Neural progenitor cell (in vitro differentiated cells): Measurements from ENCODE around the gene GRK6. TPM values are rescaled to one million over a fixed set of nuclear protein-coding genes. Genes with fewer than 3 reads are reported as not detected.

Experiments used
- DNase-seq: peaks from one replicate; pipeline ENCODE4 v3.0.0-alpha.2; 2016; ENCODE audit warnings: low spot score
- H2AFZ ChIP-seq: fragments of 200-600 bp; sonication (generic); replicated peaks from 2 replicates; pipeline ENCODE4 v1.6.1; 2016; ENCODE audit warnings: antibody characterized with exemption
- H3F3A ChIP-seq: fragments of 200-600 bp; sonication (generic); 2 replicates; pipeline ENCODE4 v1.6.1; 2016; ENCODE audit warnings: antibody characterized with exemption, low read depth
- H3K27ac ChIP-seq: fragments of 200-600 bp; sonication (generic); 2 replicates; pipeline ENCODE4 v1.5.1; 2016; ENCODE audit warnings: mild to moderate bottlenecking
- H3K27me3 ChIP-seq: fragments of 200-600 bp; sonication (generic); 2 replicates; pipeline ENCODE4 v1.6.1; 2016; ENCODE audit warnings: mild to moderate bottlenecking, moderate library complexity
- H3K36me3 ChIP-seq: fragments of 200-600 bp; sonication (generic); 2 replicates; pipeline ENCODE4 v1.5.1; 2016
- H3K4me1 ChIP-seq: fragments of 200-600 bp; sonication (generic); 2 replicates; pipeline ENCODE4 v1.6.1; 2016; ENCODE audit warnings: mixed run types
- H3K4me2 ChIP-seq: fragments of 200-600 bp; sonication (generic); 2 replicates; pipeline ENCODE4 v1.6.1; 2016
- H3K4me3 ChIP-seq: fragments of 200-600 bp; sonication (generic); 2 replicates; pipeline ENCODE4 v1.5.1; 2016
- H3K79me2 ChIP-seq: fragments of 200-600 bp; sonication (generic); 2 replicates; pipeline ENCODE4 v1.6.1; 2016; ENCODE audit warnings: low read depth
- H3K9ac ChIP-seq: fragments of 200-600 bp; sonication (generic); 2 replicates; pipeline ENCODE4 v1.6.1; 2016
- H3K9me3 ChIP-seq: fragments of 200-600 bp; sonication (generic); 2 replicates; pipeline ENCODE4 v1.5.1; 2016; ENCODE audit warnings: low read depth
- H4K20me1 ChIP-seq: fragments of 200-600 bp; sonication (generic); 2 replicates; pipeline ENCODE4 v1.6.1; 2016; ENCODE audit warnings: low read depth
- H3K27ac Mint-ChIP-seq: 3 replicates; pipeline ENCODE4 v1.8.0; 2021; ENCODE audit warnings: mixed read lengths
- H3K27me3 Mint-ChIP-seq: 2 replicates; pipeline ENCODE4 v1.8.0; 2022; ENCODE audit warnings: low read depth, mild to moderate bottlenecking, inconsistent platforms, moderate library complexity, mixed read lengths; ENCODE audit not compliant: insufficient read depth
- H3K36me3 Mint-ChIP-seq: 3 replicates; pipeline ENCODE4 v1.8.0; 2021; ENCODE audit warnings: mixed read lengths
- H3K4me1 Mint-ChIP-seq: 3 replicates; pipeline ENCODE4 v1.8.0; 2021; ENCODE audit warnings: mixed read lengths
- H3K4me3 Mint-ChIP-seq: 3 replicates; pipeline ENCODE4 v1.8.0; 2021; ENCODE audit warnings: mild to moderate bottlenecking, moderate library complexity, mixed read lengths
- H3K9me3 Mint-ChIP-seq: 3 replicates; pipeline ENCODE4 v1.8.0; 2020; ENCODE audit warnings: mixed read lengths
- CTCF ChIP-seq: fragments of 200-600 bp; sonication (generic); IDR thresholded peaks from 2 replicates; pipeline ENCODE4 v1.5.1; 2017; ENCODE audit warnings: antibody characterized with exemption, mild to moderate bottlenecking
- EZH2 ChIP-seq: fragments of 200-600 bp; sonication (generic); IDR thresholded peaks from 2 replicates; pipeline ENCODE4 v1.6.1; 2017; ENCODE audit warnings: antibody characterized with exemption, mild to moderate bottlenecking, moderate library complexity
- EZH2phosphoT487 ChIP-seq: fragments of 200-600 bp; sonication (generic); IDR thresholded peaks from 2 replicates; pipeline ENCODE4 v1.6.1; 2017; ENCODE audit warnings: antibody characterized with exemption
- total RNA-seq: library from RNA; depleted of rRNA; stranded (reverse); fragments of >200 nt; gene quantifications from 2 replicates; pipeline ENCODE4 v1.2.3, GENCODE V29; 2015; ENCODE audit warnings: low replicate concordance

The GRK6 gene
- total RNA-seq, 1 donor from 2014 or later: 24.0 TPM

DNA sequence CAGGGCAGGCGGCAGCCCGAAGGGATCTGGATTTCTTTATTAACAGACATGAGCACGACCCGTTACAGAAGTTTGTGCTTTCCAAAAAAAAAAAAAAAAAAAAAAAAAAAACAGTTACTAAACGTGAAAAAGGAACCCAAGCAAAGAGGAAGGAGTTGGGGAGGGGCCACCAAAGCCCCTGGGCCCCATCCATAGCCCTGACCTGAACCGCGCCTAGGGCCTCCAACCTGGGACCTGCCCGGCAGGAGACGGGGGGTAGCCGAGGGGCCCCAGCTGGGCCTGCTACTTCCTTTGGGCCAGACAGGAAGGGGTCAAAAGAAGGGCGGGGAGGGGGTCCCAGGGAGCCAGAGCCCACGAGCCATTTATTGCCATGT lies 30.1 kb downstream of the GRK6 start:
- TF ChIP-seq EZH2 (no peak), CTCF (no peak)
- no peak overlapping the region for H3K9ac ChIP-seq
- peaks cover 63% of the 10 kb centered on the region for H4K20me1 ChIP-seq

GRCh38 chr5:177456976-177457851 lies 30.7 kb downstream of the GRK6 start:
- Histone ChIP-seq H3K9me3 (no peaks in the 10 kb centered on the region), H3K27ac (no peak overlapping the region), H2AFZ (no peak overlapping the region), H3F3A (peaks cover 75% of the 10 kb centered on the region), H3K36me3 (peaks cover 4% of the 10 kb centered on the region), H3K4me3 (no peak overlapping the region), H3K9ac (no peak overlapping the region), H3K4me2 (no peak overlapping the region), H3K79me2 (peaks cover 11% of the 10 kb centered on the region), H3K27me3 (no peaks in the 10 kb centered on the region), H3K4me1 (peaks cover 14% of the 10 kb centered on the region), H4K20me1 (peaks cover 69% of the 10 kb centered on the region)
- Mint-ChIP-seq H3K4me3 (peak overlapping the region; percentile 78), H3K27ac (peak overlapping the region; percentile 69), H3K27me3 (peaks cover 17% of the 10 kb centered on the region), H3K9me3 (no peaks in the 10 kb centered on the region), H3K36me3 (peaks cover 15% of the 10 kb centered on the region), H3K4me1 (peaks cover 46% of the 10 kb centered on the region)
- TF ChIP-seq CTCF: peak; percentile 59
- TF ChIP-seq EZH2phosphoT487: no peak
- DNase-seq: peak; percentile 99

More for the DNA sequence above, 30.1 kb downstream of the GRK6 start:
- peaks cover 15% of the 10 kb centered on the region for H3K36me3 Mint-ChIP-seq
- H2AFZ ChIP-seq: no peak overlapping the region
- H3K4me3 ChIP-seq: no peak overlapping the region
- peaks cover 75% of the 10 kb centered on the region for H3F3A ChIP-seq
- H3K27ac ChIP-seq: no peak overlapping the region
- H3K79me2 ChIP-seq: peaks cover 11% of the 10 kb centered on the region
- peaks cover 49% of the 10 kb centered on the region for H3K4me1 Mint-ChIP-seq
- no peaks in the 10 kb centered on the region for H3K9me3 Mint-ChIP-seq
- peaks cover 14% of the 10 kb centered on the region for H3K4me1 ChIP-seq
- H3K4me2 ChIP-seq: no peak overlapping the region
- peaks cover 4% of the 10 kb centered on the region for H3K36me3 ChIP-seq
- no peaks in the 10 kb centered on the region for H3K27me3 ChIP-seq
- H3K27me3 Mint-ChIP-seq: peaks cover 20% of the 10 kb centered on the region
- no peak overlapping the region for H3K27ac Mint-ChIP-seq
- peak overlapping the region; percentile 84 for H3K4me3 Mint-ChIP-seq
- no peak for DNase-seq
- H3K9me3 ChIP-seq: no peaks in the 10 kb centered on the region

DNA sequence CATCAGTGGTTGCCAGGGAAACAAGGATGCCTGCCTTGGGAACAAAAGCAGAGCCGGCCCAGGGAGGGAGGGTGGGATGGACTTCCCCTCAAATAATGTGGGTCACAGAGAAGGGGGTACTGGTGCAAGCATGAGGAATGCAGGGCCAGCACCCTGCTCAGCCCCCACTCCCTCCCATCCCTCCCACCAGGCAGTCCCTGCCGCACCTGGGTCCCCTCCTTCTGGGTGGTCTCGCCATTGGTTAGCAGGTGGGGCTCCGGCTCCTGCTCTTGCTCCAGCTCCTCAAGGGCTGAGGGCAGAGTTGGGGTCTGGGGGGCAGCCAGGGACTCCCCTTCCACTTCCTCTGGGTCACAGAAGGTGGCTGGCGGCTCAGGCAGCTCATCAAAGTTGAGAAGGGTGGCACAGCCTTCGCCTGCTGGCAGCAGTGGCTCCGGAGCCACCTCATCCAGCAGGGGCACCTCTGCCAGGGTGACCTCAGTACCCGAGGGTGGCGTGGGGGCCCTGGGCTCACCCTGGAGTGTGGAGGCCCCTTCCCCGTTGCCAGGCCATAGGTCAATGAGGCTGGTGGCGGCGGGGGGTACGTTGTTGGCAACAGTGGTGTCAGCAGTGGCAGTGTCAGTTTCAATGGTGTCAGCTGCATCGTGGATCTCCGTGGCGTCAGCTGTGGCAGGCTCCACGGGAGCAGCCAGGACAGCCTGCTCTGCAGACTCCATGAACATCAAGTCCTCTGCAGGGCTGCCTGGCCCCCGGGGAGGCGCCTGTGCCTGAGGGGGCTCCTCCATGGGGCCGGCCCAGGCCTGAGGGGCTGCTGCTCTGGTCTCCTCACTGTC lies 31.6 kb downstream of the GRK6 start:
- peak overlapping the region; percentile 69 for H3K27ac Mint-ChIP-seq
- Histone ChIP-seq H3K9ac (no peak overlapping the region), H3K4me2 (no peak overlapping the region), H3K36me3 (peaks cover 4% of the 10 kb centered on the region), H3K4me1 (peaks cover 14% of the 10 kb centered on the region), H4K20me1 (peaks cover 65% of the 10 kb centered on the region), H3K27ac (no peak overlapping the region), H3K4me3 (no peak overlapping the region), H3K9me3 (no peaks in the 10 kb centered on the region), H3F3A (peaks cover 76% of the 10 kb centered on the region), H2AFZ (no peak overlapping the region), H3K79me2 (peaks cover 19% of the 10 kb centered on the region), H3K27me3 (no peaks in the 10 kb centered on the region)
- peaks cover 39% of the 10 kb centered on the region for H3K4me1 Mint-ChIP-seq
- H3K9me3 Mint-ChIP-seq: no peaks in the 10 kb centered on the region
- peaks cover 11% of the 10 kb centered on the region for H3K27me3 Mint-ChIP-seq
- H3K36me3 Mint-ChIP-seq: peaks cover 17% of the 10 kb centered on the region
- no peak for DNase-seq
- TF ChIP-seq EZH2 (no peak), CTCF (no peak), EZH2phosphoT487 (no peak)
- peak overlapping the region; percentile 77 for H3K4me3 Mint-ChIP-seq
